ENCODE data around the gene PTPRA. TPM values are rescaled to one million over a fixed set of nuclear protein-coding genes. Genes with fewer than 3 reads are reported as not detected.

PTPRA gene
- total and polyA plus RNA-seq, 2 of the 4 experiments (the other 2 are of a cell fraction), result 35.0 to 50.0 TPM

DNA sequence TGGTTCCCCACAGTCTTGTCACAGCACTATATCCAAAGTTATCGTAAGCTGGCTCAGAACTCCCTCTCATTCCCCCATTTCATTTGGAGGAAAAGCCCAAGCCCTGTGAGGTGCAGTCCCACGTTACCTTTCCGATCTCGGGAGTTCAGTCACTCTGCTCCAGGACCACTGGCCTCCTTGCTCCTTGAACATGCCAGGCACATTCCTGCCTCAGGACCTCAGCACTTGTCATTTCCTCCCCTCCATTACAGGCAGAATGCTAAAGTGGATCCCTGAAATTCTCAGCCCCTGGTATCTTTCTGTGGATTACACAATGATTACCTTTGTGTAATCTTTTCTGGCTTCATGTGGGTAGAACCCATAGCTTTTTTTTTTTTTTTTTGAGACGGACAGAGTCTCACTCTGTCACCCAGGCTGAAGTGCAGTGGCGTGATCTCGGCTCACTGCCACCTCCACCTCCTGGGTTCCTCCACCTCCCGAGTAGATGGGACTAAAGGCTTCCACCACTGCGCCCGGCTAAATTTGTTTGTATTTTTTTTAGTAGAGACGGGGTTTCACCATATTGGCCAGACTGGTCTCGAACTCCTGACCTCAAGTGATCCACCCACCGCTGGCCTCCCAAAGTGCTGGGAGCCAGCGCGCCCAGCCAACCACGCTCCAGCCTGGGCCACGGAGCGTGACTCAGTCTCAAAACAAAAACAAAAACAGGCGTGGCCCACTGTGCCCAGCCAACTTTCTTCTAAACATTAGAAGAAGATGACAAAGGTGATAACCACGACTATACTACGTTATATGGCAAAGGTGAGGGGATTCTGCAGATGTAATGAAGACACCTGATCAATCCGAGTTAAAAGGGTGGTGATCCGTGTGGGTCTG, 194.1 kb downstream of the PTPRA start:
- CTCF ChIA-PET, result interaction anchor here (0.6 to 1.8 kb wide), 3 partner anchors 14 to 213 kb away, joined by 3 to 8 read pairs (median 4); no protein-coding TSS in a partner anchor
- H3K4me2 ChIP-seq (ENCODE audit: low read depth, low read length), result no peak overlapping the region
- no peak overlapping the region for H4K5ac ChIP-seq (ENCODE audit: low read depth, low read length)
- in situ Hi-C loops (cut with MboI; ENCODE audit: low sequenced_read_pairs) (no loop called here), dilution Hi-C loops (cut with HindIII; ENCODE audit: low sequenced_read_pairs, unreplicated experiment) (no loop called here), intact Hi-C loops (cut with micrococcal nuclease) (no loop called here)
- peak overlapping the region; percentile 81 for H2AFZ ChIP-seq (replicated peaks; ENCODE audit: low read length, poor library complexity)
- H3K36me3 ChIP-seq (ENCODE audit: control insufficient read depth, insufficient read depth, low read length), result no peaks in the 10 kb centered on the region
- BruUV-seq (replicated peaks), result no TSS peak
- H2AK9ac ChIP-seq (replicated peaks; ENCODE audit: low read depth, low read length, poor library complexity), result peak overlapping the region; percentile 87
- no peak overlapping the region for H3K18ac ChIP-seq (ENCODE audit: low read depth, low read length)
- H3K56ac ChIP-seq (ENCODE audit: extremely low read depth, insufficient read depth, low read length), result no peak overlapping the region
- H3K9ac ChIP-seq (ENCODE audit: low read depth, low read length), result no peak overlapping the region
- H3K4me3 ChIP-seq (ENCODE audit: insufficient read depth, low read depth, low read length), result no peak overlapping the region
- H3K23ac ChIP-seq (ENCODE audit: low read depth, low read length), result peak overlapping the region; percentile 82; the same call in 1 of the 2 replicates
- no peak; the same call in 1 of the 2 replicates for ATAC-seq (ENCODE audit: low read depth)
- DNase-seq, result no peak
- no peaks in the 10 kb centered on the region for H4K20me1 ChIP-seq (ENCODE audit: insufficient read depth, low read length)
- peak overlapping the region; percentile 82 for H2BK20ac ChIP-seq (ENCODE audit: low read depth, low read length)
- WGBS, 2 experiments (ENCODE audit: extremely low coverage in 2 of 2, insufficient read length in 1 of 2), result 89% methylated on average over 7 of the region's 23 CpGs; no CpG with 5 or more reads in 1 of the 2 experiments
- H2BK5ac ChIP-seq (ENCODE audit: low read depth, low read length, poor library complexity, severe bottlenecking), result no peak overlapping the region
- no peak for TF ChIP-seq CHD1 (IDR thresholded peaks at IDR 0.05; ENCODE audit: low read depth, low read length)
- TF ChIP-seq BHLHE40 (IDR thresholded peaks at IDR 0.05; ENCODE audit: low read depth, low read length), result no peak
- TF ChIP-seq ELK1 (IDR thresholded peaks at IDR 0.05; ENCODE audit: borderline replicate concordance, low read depth, low read length), result no peak
- TF ChIP-seq RFX5 (IDR thresholded peaks at IDR 0.05; ENCODE audit: low read depth, low read length), result no peak
- TF ChIP-seq MAFK (IDR thresholded peaks at IDR 0.05; ENCODE audit: low read depth, low read length), result no peak
- no peak for TF ChIP-seq RCOR1 (IDR thresholded peaks at IDR 0.05; ENCODE audit: insufficient replicate concordance, low read length)
- TF ChIP-seq MAZ (IDR thresholded peaks at IDR 0.05; ENCODE audit: borderline replicate concordance, low read depth, low read length), result no peak
- no peak for TF ChIP-seq CEBPB (IDR thresholded peaks at IDR 0.05; ENCODE audit: low read depth, low read length)
- TF ChIP-seq USF2 (IDR thresholded peaks at IDR 0.05; ENCODE audit: low read depth, low read length), result no peak
- H3K79me1 ChIP-seq (ENCODE audit: low read depth in 1 of 2, low read length in 2 of 2), result no peaks in the 10 kb centered on the region
- peak overlapping the region in 1 of 2 experiments; percentile 40; a peak in 1 of 4 replicates for H4K8ac ChIP-seq (ENCODE audit: low read depth in 2 of 2, low read length in 2 of 2)
- H3K27ac ChIP-seq (ENCODE audit: insufficient read depth, low read length), result no peak overlapping the region
- no peaks in the 10 kb centered on the region for H3K9me3 ChIP-seq (ENCODE audit: control insufficient read depth, insufficient read depth, low read length)
- H3K14ac ChIP-seq (replicated peaks; ENCODE audit: low read depth, low read length), result peak overlapping the region; percentile 81; the same call in 1 of the 2 replicates
- no peak overlapping the region for H2BK15ac ChIP-seq (ENCODE audit: low read depth, low read length)
- H3K9me1 ChIP-seq (ENCODE audit: insufficient read depth, low read length), result peaks cover 4% of the 10 kb centered on the region; the same call in 1 of the 2 replicates
- POLR2A ChIA-PET (ENCODE audit: unreplicated experiment), result no interaction called here
- peak overlapping the region; percentile 67 for H2BK120ac ChIP-seq (ENCODE audit: low read depth, low read length)
- H3K4ac ChIP-seq (ENCODE audit: low read depth, low read length), result peak overlapping the region; percentile 61; the same call in 1 of the 2 replicates
- H2AK5ac ChIP-seq (ENCODE audit: low read depth, low read length), result peak overlapping the region; percentile 60; the same call in 1 of the 2 replicates
- H3K27me3 ChIP-seq (ENCODE audit: control insufficient read depth, insufficient read depth, low read length), result peaks cover 15% of the 10 kb centered on the region
- peak overlapping the region; percentile 27; the same call in 1 of the 2 replicates for H4K91ac ChIP-seq (ENCODE audit: insufficient read depth, low read depth, low read length)
- peaks cover 4% of the 10 kb centered on the region for H3K4me1 ChIP-seq (ENCODE audit: control insufficient read depth, insufficient read depth, low read length)

Measured in IMR-90 (cell line).